NCI-H146 (cell line): Measurements from ENCODE around the gene EDAR.

Experiments
- DNase-seq: peaks from one replicate; lab custom pipeline; 2025; lab: John Stamatoyannopoulos, UW

EDAR gene

DNA sequence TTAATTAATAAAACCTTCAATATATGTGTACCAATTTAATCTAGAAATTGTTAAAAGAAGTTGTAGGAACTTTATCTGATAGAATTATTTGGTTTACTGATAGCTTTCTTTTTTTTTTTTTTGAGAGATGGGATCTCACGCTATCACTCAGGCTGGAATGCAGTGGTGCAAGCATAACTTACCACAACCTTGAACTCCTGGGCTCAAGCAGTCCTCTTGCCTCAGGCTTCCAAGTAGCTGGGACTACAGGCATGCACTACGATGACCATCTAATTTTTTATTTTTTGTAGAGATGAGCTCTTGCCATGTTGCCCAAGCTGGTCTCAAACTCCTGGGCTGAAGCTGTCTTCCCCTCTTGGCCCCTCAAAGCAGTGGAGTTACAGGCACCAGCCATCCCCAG is 135.6 kb downstream of the EDAR start:
- no peak for DNase-seq

- no peak for DNase-seq
Measured at GRCh38 chr2:108852375-108852774, 136.6 kb downstream of the EDAR start.

- no peak for DNase-seq
Measured at GRCh38 chr2:108847000-108847399, 142.0 kb downstream of the EDAR start.

DNA sequence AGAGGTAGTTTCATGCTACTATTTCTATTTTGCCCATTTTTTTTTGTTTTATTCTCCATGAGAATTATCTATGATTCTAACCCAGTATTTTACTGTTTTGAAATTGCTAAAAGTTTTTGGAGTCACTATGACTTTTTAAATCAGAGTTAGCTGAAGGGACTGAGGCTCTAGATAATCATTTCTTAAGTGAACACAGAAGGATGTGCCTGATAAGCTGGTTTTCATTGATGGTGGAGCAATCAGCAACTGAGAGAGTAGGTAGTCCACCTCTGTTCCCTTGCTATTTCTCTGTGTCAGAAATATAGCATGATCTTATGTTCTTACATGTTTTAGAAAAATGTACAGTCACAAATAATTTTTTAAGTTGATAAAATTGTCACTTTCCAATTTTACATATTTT is 143.1 kb downstream of the EDAR start:
- no peak for DNase-seq
